ENCODE measurements around the gene RNF152. TPM values are rescaled to one million over a fixed set of nuclear protein-coding genes. Genes with fewer than 3 reads are reported as not detected.

Gene RNF152
- total RNA-seq, 4 donors from 2014 or later, result 11.8 to 16.7 (median 12.8) TPM

GRCh38 chr18:61931654-61932379, 39.0 kb upstream of the RNF152 start:
- no peak for DNase-seq (ENCODE audit: low spot score in 2 of 2)
- Histone ChIP-seq H3K36me3 (no peaks in the 10 kb centered on the region), H3K4me3 (no peak overlapping the region), H3K27ac (no peak overlapping the region), H3K9me3 (no peaks in the 10 kb centered on the region), H3K27me3 (no peaks in the 10 kb centered on the region), H3K4me1 (no peaks in the 10 kb centered on the region)
- no peak for TF ChIP-seq CTCF (IDR thresholded peaks at IDR 0.05)
- no peak for TF ChIP-seq POLR2A (IDR thresholded peaks at IDR 0.05)
- no peak for TF ChIP-seq EP300 (IDR thresholded peaks at IDR 0.05)
- WGBS, 2 donors, result 91 to 95% methylated on average over 6 of the region's 6 CpGs

- Histone ChIP-seq H3K4me3 (no peak overlapping the region), H3K36me3 (no peaks in the 10 kb centered on the region), H3K4me1 (no peaks in the 10 kb centered on the region), H3K27ac (no peak overlapping the region), H3K9me3 (no peaks in the 10 kb centered on the region), H3K27me3 (no peaks in the 10 kb centered on the region)
- TF ChIP-seq EP300 (IDR thresholded peaks at IDR 0.05) (no peak), POLR2A (IDR thresholded peaks at IDR 0.05) (no peak), CTCF (IDR thresholded peaks at IDR 0.05) (no peak)
- WGBS, 2 donors, result 57 to 62% methylated on average over 3 of the region's 3 CpGs
- DNase-seq (ENCODE audit: low spot score in 2 of 2), result no peak
These were observed 37.3 kb upstream of the RNF152 start for GRCh38 chr18:61929881-61930640.

- Histone ChIP-seq H3K9me3 (no peaks in the 10 kb centered on the region), H3K27me3 (no peaks in the 10 kb centered on the region), H3K27ac (no peak overlapping the region), H3K4me3 (no peak overlapping the region), H3K36me3 (no peaks in the 10 kb centered on the region), H3K4me1 (no peaks in the 10 kb centered on the region)
- WGBS, 2 donors, result 76 to 83% methylated on average over 4 of the region's 4 CpGs
- no peak for DNase-seq (ENCODE audit: low spot score in 2 of 2)
- TF ChIP-seq POLR2A (IDR thresholded peaks at IDR 0.05), result no peak
- TF ChIP-seq EP300 (IDR thresholded peaks at IDR 0.05), result no peak
- no peak for TF ChIP-seq CTCF (IDR thresholded peaks at IDR 0.05)
These were observed 33.7 kb upstream of the RNF152 start for GRCh38 chr18:61926532-61926931.

GRCh38 chr18:61924550-61924949, 31.7 kb upstream of the RNF152 start:
- Histone ChIP-seq H3K9me3 (no peaks in the 10 kb centered on the region), H3K27ac (no peak overlapping the region), H3K4me1 (no peaks in the 10 kb centered on the region), H3K27me3 (no peaks in the 10 kb centered on the region), H3K36me3 (no peaks in the 10 kb centered on the region), H3K4me3 (no peak overlapping the region)
- 35 to 38% methylated on average over 5 of the region's 5 CpGs for WGBS, 2 donors
- DNase-seq (ENCODE audit: low spot score in 2 of 2), result no peak
- TF ChIP-seq CTCF (IDR thresholded peaks at IDR 0.05), result no peak
- no peak for TF ChIP-seq POLR2A (IDR thresholded peaks at IDR 0.05)
- TF ChIP-seq EP300 (IDR thresholded peaks at IDR 0.05), result no peak

- DNase-seq (ENCODE audit: low spot score in 2 of 2), result no peak
These were observed 29.6 kb upstream of the RNF152 start for GRCh38 chr18:61922435-61922834.

More at GRCh38 chr18:61922435-61922834, 29.6 kb upstream of the RNF152 start:
- 92 to 99% methylated on average over 3 of the region's 3 CpGs for WGBS, 2 donors
- no peaks in the 10 kb centered on the region for H3K4me1 ChIP-seq
- H3K27me3 ChIP-seq, result no peaks in the 10 kb centered on the region
- TF ChIP-seq EP300 (IDR thresholded peaks at IDR 0.05), result no peak
- TF ChIP-seq CTCF (IDR thresholded peaks at IDR 0.05), result no peak
- no peak for TF ChIP-seq POLR2A (IDR thresholded peaks at IDR 0.05)
- no peaks in the 10 kb centered on the region for H3K36me3 ChIP-seq
- H3K4me3 ChIP-seq, result no peak overlapping the region
- H3K27ac ChIP-seq, result no peak overlapping the region
- H3K9me3 ChIP-seq, result no peaks in the 10 kb centered on the region
